GM19043 (cell line): ENCODE measurements around the gene RASGRF1.
"Not testable (repeated sequence)": the region's sequence is repeated elsewhere in the genome, so short reads cannot be mapped to it uniquely, and the experiment has no call there.

Experiments used
- ATAC-seq: cut with Tn5 transposase; IDR thresholded peaks from one replicate; pipeline ENCODE4 v1.9.1; 2021; ENCODE audit warnings: low read depth; ENCODE audit not compliant: unreplicated experiment

The RASGRF1 gene

DNA sequence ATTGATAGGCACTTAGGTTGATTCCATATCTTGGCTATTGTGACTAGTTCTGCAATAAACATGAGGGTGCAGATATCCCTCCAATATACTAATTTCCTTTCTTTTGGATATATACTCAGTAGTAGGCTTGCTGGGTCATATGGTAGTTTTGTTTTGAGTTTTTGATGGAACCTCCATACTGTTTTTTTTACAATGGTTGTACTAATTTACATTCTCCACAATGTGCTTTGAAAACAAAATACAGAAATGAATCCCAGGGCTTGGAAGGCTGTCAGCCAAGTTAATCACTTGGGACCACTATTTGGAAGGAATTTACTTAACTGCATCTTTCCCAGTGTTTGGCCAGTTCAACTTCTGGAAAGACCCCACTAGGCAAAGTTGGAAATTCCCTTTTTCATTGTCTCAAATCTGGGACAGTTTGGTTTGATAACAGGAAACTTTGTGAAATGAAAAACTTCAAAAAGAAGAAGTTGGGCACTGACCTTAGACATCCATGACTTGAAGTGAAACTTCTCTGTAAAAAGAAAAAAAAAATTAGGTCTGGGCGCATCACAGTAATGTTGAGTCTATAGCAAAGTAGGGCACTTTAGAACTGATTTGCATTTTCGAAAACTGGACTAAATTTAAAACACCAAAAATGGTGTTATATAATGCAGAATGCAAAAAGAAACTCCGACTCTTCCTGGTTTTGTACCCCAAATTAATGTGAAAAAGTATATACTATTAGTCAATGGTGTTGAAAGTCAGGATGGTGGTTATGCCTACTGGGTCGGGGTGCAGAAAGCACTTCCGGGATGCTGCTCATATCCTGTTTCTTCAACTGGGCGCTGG lies 151.7 kb downstream of the RASGRF1 start:
- ATAC-seq = peak; percentile 69

- ATAC-seq = no peak
Measured at GRCh38 chr15:78937132-78937739, 153.3 kb downstream of the RASGRF1 start.

GRCh38 chr15:78934655-78935023 lies 155.9 kb downstream of the RASGRF1 start:
- ATAC-seq = no peak

DNA sequence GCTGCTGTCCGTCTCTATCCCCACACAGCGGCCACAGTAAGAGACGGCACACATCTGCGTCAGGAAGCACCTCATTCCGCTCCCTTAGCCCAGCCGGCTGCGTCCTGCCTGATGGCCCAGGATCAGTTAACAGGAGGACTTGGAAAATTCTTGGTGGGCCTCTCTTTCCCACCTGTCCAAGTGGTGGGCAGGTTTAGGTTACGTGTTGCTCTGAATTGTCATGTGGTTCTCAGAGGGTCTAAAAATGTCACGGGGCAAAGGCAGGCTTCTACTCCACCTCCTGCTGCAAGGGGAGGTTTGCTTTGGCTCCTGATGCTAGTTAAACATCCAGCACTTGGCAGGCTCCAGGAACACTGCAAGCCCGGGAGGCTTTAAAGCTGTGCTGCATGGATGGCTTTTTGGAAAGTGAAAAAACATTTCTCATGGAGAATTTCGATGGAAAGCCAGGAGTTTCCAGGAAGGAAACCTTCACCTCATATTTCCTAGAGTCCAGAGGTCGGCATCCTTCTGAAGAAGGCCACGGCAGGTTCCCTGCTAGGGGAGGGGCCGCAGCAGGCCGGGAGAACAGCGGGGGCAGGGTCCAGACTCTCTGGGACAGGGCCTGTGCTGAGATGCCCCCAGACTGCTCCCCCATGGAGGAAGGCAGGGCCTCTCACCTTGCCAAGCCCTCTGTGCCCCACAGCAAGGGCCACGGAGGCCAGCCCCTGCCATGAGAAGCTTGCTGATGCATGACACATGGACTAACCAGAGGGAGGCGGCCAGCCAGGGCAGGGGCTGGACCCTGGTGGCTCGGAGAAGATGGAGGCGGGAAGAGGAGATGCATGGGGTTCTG lies 156.5 kb downstream of the RASGRF1 start:
- ATAC-seq = no peak

DNA sequence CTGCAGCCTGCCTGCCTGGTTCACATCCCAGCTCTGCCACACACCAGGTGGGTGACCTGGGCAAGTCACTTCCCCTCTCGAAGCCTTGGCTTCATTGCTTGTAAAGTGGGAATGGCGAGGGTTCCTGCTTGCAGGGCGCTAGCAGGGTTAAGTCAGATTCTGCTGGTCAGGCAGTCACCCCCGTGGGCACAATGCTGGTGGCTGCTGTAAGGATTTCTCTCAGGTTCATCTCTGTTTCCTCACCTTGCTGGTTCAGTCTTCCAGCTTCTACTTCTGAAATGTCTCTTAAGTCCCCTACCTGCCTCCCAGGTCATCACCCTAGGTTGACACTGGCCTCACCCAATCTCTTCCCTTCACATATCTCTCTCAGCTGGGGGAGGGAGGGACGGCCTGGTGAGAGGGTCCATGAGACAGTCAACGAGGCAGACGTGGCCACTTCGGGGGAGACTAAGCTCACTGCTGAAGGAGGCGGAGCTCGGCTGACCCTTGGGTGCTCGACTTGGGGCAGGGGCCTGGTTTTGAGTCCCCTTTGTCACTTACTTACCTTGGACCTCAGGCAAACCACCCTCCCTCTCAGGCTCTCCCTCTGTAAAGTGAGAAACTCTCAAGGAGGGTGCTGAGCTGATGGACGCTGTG lies 157.3 kb downstream of the RASGRF1 start:
- ATAC-seq = no peak

DNA sequence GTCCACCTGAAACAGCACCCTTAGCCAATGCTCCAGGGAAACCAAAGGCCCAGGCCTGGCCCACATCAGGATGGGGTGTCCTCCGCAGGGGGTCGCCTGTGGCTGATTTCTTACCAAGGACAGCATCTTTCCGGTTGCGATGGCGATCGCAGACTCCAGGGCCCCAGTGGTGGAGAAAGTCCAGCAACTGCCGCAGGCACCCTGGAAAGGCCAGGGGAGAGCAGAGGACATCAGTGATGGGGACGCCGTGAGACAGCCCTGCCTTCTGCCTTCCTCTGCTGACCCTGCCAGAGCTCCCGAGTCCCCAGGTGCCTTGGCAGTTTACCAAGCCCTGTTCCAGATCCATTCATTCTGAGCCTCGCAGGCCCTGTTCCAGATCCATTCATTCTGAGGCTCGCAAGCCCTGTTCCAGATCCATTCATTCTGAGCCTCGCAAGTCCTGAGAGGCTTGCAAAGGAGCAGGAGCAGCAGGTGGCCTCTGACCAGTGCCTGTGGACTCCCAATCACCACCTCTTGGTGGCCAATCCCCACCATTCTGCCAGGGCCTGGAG lies 158.2 kb downstream of the RASGRF1 start:
- ATAC-seq = no peak

GRCh38 chr15:78931439-78932257 lies 158.9 kb downstream of the RASGRF1 start:
- no peak for ATAC-seq

DNA sequence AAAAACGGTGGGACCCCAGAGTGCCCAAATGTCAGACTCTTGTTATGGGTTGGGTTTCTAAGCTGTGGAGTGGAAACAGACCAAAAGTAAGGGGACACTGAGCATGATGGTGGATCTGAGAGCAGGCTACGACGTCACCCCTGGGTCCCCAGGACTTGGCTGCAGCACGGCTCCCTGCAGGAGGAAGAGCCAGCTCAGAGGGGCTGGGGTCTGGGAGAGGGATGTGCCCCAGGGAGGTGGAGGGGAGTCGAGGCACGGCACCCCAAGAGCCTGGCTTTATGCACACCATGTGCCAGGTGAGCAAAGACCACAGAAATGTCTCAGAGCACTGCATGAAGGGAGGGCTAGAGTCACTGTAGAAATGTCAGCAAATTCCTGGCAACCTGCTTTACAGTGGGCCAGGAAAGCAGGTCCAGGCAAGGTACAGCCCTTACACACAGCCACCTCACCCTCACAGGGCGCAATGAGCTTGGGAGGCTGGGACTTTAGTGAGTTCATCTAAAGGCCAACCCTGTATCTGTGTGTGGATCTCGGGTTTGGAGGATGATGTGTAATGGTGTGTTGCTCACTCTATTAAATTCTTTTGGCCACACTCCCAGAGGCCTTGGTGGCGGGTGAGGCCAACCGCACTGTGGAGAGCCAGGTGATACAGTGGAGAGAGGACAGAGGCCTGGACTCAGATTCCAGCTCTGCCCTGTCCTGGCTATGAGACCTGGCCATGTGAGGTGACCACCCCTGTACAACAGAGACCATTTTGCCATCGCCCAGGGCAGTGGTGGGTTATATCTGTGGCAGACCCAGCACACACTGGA lies 159.8 kb downstream of the RASGRF1 start:
- ATAC-seq = no peak

DNA sequence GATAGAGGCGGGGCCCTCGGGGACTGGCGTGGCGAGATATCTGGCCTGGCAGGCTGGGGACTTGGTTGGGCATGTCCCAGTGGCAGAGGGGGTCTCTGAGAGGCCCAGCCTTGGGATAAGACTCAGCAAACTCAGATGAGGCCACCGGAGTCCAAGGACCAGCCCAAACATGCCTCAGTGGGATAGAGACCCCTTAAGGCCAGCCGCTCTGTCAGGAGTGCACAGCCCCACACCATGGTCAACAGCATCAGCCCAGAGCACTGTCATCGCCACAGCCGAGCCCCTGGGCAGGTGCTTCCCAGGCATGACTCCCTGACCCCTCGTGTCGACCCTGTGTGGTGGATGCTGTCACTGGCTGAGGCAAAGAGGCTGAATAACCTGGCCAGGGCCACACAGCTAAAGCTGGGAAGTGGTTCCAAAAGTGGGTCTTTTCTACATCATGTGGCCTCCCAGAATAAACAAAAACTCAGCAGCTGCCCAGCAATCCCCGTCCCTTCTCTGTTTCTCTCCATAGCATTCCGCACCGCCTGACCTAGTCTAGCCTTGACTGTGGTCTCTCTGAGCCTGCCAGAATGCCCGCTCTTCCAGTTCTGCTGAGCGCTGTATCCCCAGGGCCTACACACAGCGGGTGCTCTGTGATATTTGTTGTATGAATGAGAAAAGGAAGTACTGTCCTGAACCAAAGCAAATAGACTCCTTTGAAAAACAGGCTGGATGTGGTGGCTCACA lies 160.9 kb downstream of the RASGRF1 start:
- no peak for ATAC-seq

DNA sequence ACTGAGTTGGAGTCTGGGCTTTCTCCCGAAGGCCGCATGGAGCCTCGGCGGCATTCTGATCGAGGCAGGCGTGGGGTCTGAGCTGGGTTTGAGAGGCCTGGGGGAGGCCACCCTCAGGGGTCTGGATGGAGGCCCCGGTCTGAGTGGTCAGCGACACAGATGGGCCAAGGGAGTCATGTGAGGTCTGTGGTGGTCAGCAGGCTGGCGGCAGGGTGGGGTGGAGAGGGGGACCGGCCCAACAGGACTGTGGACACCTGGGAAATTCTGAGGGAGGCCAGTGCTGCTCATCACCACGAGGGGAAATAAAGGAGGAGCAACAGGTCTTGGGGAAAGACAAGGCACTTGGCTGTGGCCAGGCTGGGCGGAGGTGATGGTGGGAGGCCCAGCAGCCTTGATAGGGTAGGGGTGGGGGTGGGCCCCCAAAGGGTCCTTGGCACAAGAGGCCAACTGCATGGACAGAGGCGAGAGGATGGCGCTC lies 161.9 kb downstream of the RASGRF1 start:
- no peak for ATAC-seq

GRCh38 chr15:78928176-78928575 lies 162.4 kb downstream of the RASGRF1 start:
- not testable (repeated sequence) for ATAC-seq

DNA sequence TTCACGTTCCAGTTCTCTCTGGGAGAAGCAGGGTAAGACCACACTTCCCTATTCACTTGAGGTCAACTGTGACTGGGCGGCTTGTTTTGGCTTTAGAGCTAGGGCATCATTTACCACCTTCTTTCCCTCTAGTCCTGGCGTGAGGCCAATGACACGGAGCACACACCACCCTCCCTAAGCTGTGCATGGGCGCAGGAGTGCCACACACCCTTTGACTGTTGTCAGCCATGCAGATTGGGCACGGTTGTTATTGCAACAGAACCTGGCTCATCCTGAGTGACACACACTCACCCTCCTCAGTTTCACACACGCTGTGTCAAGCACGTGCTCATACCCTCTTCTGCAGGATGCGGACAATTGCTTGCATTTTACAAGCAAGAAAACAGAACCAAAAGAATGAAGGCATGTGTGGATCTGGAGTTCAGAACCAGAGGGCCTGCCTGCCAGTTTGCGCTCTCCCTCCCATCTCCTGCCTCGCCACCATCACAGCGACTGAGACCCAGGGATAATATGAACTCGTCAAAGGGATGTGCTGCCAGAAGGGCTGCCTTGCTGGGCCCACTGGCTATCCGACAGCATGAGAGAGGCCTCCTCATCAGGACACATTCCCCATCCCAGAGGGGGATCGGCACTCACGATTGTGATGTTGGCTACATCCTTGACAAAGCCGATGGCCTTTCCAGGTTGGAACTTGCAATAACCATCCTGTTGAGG lies 163.3 kb downstream of the RASGRF1 start:
- no peak for ATAC-seq

GRCh38 chr15:78925956-78926743 lies 164.4 kb downstream of the RASGRF1 start:
- no peak for ATAC-seq

- ATAC-seq = no peak
Measured at GRCh38 chr15:78925076-78925624, 165.4 kb downstream of the RASGRF1 start.

GRCh38 chr15:78923480-78924360 lies 166.9 kb downstream of the RASGRF1 start:
- ATAC-seq = no peak
